ENCODE measurements around the gene RAB11FIP4.
A peak's percentile ranks its signal among the peaks of the same experiment; 100 is the strongest.

RAB11FIP4 gene

DNA sequence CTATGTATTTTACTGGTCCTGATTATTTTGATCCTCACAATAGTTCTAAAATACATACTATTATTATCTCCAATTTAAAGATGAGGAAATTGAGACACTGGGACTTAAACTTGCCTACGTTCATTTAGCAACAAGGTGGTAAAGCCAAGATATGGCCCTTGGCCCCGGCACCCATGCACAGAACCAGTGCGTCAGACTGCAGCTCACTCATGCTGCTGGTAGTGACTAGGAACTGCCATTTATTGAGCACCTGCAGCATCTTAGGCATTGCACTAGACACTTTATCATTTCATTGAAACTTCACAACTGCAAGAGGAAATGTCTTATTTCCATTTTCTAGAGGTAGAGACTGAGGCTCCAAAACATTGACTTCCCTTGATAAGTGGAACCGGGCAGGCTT, 93.3 kb downstream of the RAB11FIP4 start:
- H3K36me3 ChIP-seq (ENCODE audit: low read depth): no peaks in the 10 kb centered on the region
- H3K27me3 ChIP-seq (ENCODE audit: insufficient read depth, poor library complexity, severe bottlenecking): no peaks in the 10 kb centered on the region
- DNase-seq (ENCODE audit: low spot score) (no peak), ATAC-seq (ENCODE audit: low read depth) (no peak)
- no peaks in the 10 kb centered on the region for H3K9me3 ChIP-seq (ENCODE audit: severe bottlenecking)
- peaks cover 6% of the 10 kb centered on the region for H3K4me1 ChIP-seq (ENCODE audit: insufficient read depth, poor library complexity, severe bottlenecking)
- H3K4me3 ChIP-seq (ENCODE audit: severe bottlenecking): no peak overlapping the region
- TF ChIP-seq, protein P1, sequence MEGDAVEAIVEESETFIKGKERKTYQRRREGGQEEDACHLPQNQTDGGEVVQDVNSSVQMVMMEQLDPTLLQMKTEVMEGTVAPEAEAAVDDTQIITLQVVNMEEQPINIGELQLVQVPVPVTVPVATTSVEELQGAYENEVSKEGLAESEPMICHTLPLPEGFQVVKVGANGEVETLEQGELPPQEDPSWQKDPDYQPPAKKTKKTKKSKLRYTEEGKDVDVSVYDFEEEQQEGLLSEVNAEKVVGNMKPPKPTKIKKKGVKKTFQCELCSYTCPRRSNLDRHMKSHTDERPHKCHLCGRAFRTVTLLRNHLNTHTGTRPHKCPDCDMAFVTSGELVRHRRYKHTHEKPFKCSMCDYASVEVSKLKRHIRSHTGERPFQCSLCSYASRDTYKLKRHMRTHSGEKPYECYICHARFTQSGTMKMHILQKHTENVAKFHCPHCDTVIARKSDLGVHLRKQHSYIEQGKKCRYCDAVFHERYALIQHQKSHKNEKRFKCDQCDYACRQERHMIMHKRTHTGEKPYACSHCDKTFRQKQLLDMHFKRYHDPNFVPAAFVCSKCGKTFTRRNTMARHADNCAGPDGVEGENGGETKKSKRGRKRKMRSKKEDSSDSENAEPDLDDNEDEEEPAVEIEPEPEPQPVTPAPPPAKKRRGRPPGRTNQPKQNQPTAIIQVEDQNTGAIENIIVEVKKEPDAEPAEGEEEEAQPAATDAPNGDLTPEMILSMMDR (IDR thresholded peaks at IDR 0.05; ENCODE audit: poor library complexity, severe bottlenecking): no peak
- no peak overlapping the region for H3K27ac ChIP-seq (ENCODE audit: poor library complexity, severe bottlenecking)

DNA sequence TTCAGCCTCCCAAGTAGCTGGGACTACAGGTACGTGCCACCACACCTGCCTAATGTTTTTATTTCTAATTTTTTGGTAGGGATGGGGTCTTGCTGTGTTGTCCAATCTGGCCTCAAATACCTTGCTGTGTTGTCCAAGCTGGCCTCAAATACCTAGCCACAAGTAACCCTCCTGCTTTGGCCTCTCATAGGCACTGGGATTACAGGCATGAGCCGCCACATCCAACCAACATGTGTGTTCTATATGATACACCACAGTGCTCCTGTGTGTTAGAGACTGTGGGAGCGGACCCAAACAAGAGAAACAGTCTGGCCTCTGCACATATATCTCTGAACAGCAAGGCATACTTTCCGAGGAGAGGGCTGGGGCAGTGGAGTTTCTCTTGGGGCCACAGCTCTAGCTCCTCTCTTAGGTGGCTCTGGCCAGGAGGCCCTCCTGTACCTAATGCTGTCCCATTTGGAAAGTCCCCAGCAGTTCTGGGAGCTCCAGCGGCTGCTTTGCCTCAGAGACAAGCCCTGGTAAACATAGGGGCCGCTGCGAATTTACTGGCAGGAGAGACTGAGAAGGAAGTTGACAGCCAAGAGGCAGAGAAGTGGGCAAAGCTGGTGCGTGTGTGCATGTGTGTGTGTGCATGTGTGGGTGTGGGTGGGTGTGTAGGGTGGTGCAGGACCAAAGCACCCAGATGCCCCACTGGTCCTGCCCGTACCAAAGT, 95.0 kb downstream of the RAB11FIP4 start:
- DNase-seq (ENCODE audit: low spot score): no peak
- no peaks in the 10 kb centered on the region for H3K9me3 ChIP-seq (ENCODE audit: severe bottlenecking)
- H3K4me3 ChIP-seq (ENCODE audit: severe bottlenecking): no peak overlapping the region
- H3K4me1 ChIP-seq (ENCODE audit: insufficient read depth, poor library complexity, severe bottlenecking): peaks cover 9% of the 10 kb centered on the region
- H3K27ac ChIP-seq (ENCODE audit: poor library complexity, severe bottlenecking): no peak overlapping the region
- no peaks in the 10 kb centered on the region for H3K36me3 ChIP-seq (ENCODE audit: low read depth)
- ATAC-seq (ENCODE audit: low read depth): no peak
- no peaks in the 10 kb centered on the region for H3K27me3 ChIP-seq (ENCODE audit: insufficient read depth, poor library complexity, severe bottlenecking)
- TF ChIP-seq, protein P1 (IDR thresholded peaks at IDR 0.05; ENCODE audit: poor library complexity, severe bottlenecking): no peak

DNA sequence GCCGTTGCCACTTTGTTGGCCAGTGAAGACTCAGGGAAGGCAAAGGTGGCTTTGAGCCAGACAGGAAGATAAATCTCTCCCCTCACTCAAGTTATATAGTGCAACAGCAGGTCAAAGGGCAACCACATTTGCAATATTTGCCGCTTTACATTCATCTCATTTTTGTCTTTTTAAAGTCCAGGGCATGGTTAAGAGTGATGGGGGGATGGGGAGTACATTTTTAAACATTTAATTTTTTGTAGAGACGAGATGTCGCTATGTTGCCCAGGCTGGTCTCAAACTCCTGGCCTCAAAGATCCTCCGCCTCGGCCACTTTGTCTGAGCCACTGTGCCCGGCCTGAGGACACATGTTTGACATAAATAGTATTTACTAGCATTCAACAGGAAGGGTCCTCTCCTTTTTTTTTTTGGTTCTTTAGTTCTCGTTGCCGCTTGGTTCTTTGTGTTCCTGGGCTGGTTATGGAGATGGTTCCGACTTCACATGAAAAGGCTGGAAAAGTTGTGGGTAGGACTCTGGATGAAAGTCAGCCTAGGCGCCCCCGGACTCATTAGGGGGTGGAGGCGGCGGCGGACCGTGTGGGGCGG, 95.7 kb downstream of the RAB11FIP4 start:
- DNase-seq (ENCODE audit: low spot score): no peak
- H3K9me3 ChIP-seq (ENCODE audit: severe bottlenecking): no peaks in the 10 kb centered on the region
- TF ChIP-seq, protein P1 (IDR thresholded peaks at IDR 0.05; ENCODE audit: poor library complexity, severe bottlenecking): no peak
- no peaks in the 10 kb centered on the region for H3K27me3 ChIP-seq (ENCODE audit: insufficient read depth, poor library complexity, severe bottlenecking)
- peak overlapping the region; percentile 85 for H3K4me3 ChIP-seq (ENCODE audit: severe bottlenecking)
- peaks cover 9% of the 10 kb centered on the region for H3K4me1 ChIP-seq (ENCODE audit: insufficient read depth, poor library complexity, severe bottlenecking)
- no peak; the same call in 2 of the 3 replicates for ATAC-seq (ENCODE audit: low read depth)
- H3K36me3 ChIP-seq (ENCODE audit: low read depth): no peaks in the 10 kb centered on the region
- H3K27ac ChIP-seq (ENCODE audit: poor library complexity, severe bottlenecking): no peak overlapping the region

DNA sequence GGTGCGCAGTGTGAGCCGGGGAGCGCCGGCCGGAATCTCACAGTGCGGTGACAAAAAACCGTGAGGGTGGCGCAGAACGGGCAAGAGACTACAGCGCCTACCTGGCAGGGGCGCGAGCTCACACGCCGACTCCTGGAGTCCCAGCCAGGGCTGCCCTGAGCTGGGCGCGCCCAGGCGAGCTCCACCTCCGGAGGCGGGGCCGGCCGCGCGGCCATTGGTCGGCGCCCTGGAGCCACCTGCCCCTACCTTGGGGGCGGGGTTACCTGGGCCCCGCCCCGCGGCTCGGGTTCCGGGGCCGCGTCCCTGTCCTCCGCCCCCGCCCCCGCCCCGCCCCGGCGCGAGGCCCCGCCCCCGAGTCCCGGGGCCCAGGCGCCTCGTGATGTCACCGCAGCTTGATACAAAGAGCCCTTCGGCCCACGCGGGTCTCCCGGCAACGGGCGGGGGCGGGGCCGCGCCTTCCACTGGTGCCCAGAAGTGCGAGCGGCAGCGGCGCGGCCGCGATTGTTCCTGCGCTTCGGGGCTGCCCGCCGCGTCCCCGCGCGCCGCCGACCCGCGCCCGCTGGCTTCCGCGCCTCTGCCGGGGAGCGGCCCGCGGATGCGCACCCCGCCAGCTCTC, 96.3 kb downstream of the RAB11FIP4 start:
- TF ChIP-seq, protein P1 (IDR thresholded peaks at IDR 0.05; ENCODE audit: poor library complexity, severe bottlenecking): peak; percentile 7
- Histone ChIP-seq H3K4me1 (ENCODE audit: insufficient read depth, poor library complexity, severe bottlenecking) (peaks cover 9% of the 10 kb centered on the region), H3K4me3 (ENCODE audit: severe bottlenecking) (peak overlapping the region; percentile 85), H3K27me3 (ENCODE audit: insufficient read depth, poor library complexity, severe bottlenecking) (no peaks in the 10 kb centered on the region), H3K27ac (ENCODE audit: poor library complexity, severe bottlenecking) (no peak overlapping the region), H3K9me3 (ENCODE audit: severe bottlenecking) (no peaks in the 10 kb centered on the region), H3K36me3 (ENCODE audit: low read depth) (no peaks in the 10 kb centered on the region)
- peak; percentile 88 for DNase-seq (ENCODE audit: low spot score)
- ATAC-seq (ENCODE audit: low read depth): peak; percentile 95
